ENCODE results near the gene IL17REL. TPM values are rescaled to one million over a fixed set of nuclear protein-coding genes. Genes with fewer than 3 reads are reported as not detected.

Gene IL17REL
- total and polyA plus RNA-seq, 2 of the 13 experiments (the other 11 are each of a cell fraction or from before 2014, with no cell fraction given), result not detected

DNA sequence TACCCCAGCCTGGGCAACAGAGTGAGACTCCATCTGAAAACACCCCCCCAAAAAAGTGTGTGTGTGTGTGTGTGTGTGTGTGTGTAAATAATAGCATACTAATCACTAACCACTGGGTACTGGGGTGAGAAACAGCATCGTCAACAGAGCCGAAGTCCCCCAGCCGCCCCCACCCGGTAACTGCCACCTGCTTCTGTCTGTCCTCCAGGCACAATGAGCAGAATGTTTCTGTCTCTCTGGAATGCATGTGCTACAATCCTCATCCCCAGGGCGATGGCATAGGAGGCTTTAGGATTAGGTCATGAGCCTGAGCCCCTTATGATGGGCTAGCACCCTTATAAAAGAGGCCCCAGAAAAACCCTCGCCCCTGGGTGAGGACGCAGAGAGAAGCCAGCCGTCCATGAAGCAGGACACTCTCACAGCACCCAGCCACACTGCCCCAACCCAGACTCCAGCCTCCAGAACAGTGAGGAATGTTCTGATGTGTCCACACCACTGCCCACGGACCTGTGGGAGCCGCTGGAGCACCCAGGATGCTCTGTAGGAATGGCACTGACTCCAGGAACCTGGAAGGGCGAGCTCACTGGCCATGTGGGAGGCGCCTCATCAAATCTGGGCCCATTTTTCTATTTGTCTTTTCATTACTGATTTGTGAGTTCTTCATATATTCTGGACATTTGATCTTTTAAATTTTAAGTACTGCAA, 35.6 kb upstream of the IL17REL start:
- Histone ChIP-seq H3K4me3 (replicated peaks in 1 of 3; ENCODE audit: insufficient read depth in 1 of 3, low read depth in 2 of 3, low read length in 3 of 3) (no peak overlapping the region), H3K36me3 (replicated peaks in 1 of 2; ENCODE audit: control insufficient read depth in 1 of 2, insufficient read depth in 2 of 2, low read length in 2 of 2) (no peaks in the 10 kb centered on the region), H3K9ac (ENCODE audit: insufficient read depth, low read depth, low read length) (no peak overlapping the region), H3K4me1 (ENCODE audit: insufficient read depth, low read length) (no peaks in the 10 kb centered on the region), H2AFZ (ENCODE audit: low read length) (no peak overlapping the region), H3K79me2 (ENCODE audit: insufficient read depth, low read length) (no peaks in the 10 kb centered on the region), H3K4me2 (ENCODE audit: low read depth, low read length) (no peak overlapping the region), H3K27me3 (ENCODE audit: control insufficient read depth in 1 of 2, insufficient read depth in 2 of 2, low read length in 2 of 2) (peaks cover 3 to 51% of the 10 kb centered on the region in 2 experiments; a peak in 4 of 5 replicates), H3K9me3 (ENCODE audit: low read length) (no peaks in the 10 kb centered on the region), H4K20me1 (ENCODE audit: insufficient read depth, low read length) (no peaks in the 10 kb centered on the region), H3K27ac (ENCODE audit: extremely low read length, insufficient read depth, low read length) (no peak overlapping the region)
- FAIRE-seq (no peak), DNase-seq (ENCODE audit: low spot score) (no peak), ATAC-seq (no peak)
- intact Hi-C loops (cut with micrococcal nuclease; ENCODE audit: unreplicated experiment) (no loop called here), in situ Hi-C loops (cut with HindIII; ENCODE audit: extremely low pct_ligation_motif_present, low pct_unique_long_range_greater_than_20kb) (no loop called here)
- no TSS peak for BruUV-seq (replicated peaks)
- TF ChIP-seq ZNF33A (CRISPR knock-in tag; IDR thresholded peaks at IDR 0.05; ENCODE audit: borderline replicate concordance) (no peak), ZNF850 (CRISPR knock-in tag; conservative IDR thresholded peaks at IDR 0.05) (no peak), MED1 (CRISPR knock-in tag; IDR thresholded peaks at IDR 0.05) (no peak)
- TF ChIP-seq, protein P1, sequence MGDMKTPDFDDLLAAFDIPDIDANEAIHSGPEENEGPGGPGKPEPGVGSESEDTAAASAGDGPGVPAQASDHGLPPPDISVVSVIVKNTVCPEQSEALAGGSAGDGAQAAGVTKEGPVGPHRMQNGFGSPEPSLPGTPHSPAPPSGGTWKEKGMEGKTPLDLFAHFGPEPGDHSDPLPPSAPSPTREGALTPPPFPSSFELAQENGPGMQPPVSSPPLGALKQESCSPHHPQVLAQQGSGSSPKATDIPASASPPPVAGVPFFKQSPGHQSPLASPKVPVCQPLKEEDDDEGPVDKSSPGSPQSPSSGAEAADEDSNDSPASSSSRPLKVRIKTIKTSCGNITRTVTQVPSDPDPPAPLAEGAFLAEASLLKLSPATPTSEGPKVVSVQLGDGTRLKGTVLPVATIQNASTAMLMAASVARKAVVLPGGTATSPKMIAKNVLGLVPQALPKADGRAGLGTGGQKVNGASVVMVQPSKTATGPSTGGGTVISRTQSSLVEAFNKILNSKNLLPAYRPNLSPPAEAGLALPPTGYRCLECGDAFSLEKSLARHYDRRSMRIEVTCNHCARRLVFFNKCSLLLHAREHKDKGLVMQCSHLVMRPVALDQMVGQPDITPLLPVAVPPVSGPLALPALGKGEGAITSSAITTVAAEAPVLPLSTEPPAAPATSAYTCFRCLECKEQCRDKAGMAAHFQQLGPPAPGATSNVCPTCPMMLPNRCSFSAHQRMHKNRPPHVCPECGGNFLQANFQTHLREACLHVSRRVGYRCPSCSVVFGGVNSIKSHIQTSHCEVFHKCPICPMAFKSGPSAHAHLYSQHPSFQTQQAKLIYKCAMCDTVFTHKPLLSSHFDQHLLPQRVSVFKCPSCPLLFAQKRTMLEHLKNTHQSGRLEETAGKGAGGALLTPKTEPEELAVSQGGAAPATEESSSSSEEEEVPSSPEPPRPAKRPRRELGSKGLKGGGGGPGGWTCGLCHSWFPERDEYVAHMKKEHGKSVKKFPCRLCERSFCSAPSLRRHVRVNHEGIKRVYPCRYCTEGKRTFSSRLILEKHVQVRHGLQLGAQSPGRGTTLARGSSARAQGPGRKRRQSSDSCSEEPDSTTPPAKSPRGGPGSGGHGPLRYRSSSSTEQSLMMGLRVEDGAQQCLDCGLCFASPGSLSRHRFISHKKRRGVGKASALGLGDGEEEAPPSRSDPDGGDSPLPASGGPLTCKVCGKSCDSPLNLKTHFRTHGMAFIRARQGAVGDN (CRISPR knock-in tag; IDR thresholded peaks at IDR 0.05), result no peak
- 9% methylated on average over 6 of the region's 12 CpGs for WGBS (ENCODE audit: low lambda C conversion rate)
- ChIA-PET POLR2A (no interaction called here), CTCF (ENCODE audit: low intra/inter-chr PET ratio, low total read pairs) (no interaction called here)

All from HepG2 (cell line).